Measurements from ENCODE around the gene PDCD2L. TPM values are rescaled to one million over a fixed set of nuclear protein-coding genes. Genes with fewer than 3 reads are reported as not detected.
"Not testable (repeated sequence)": the region's sequence is repeated elsewhere in the genome, so short reads cannot be mapped to it uniquely, and the experiment has no call there.

PDCD2L gene
- total RNA-seq, 6 experiments from 2014 or later: 8.8 to 13.3 (median 12.0) TPM

GRCh38 chr19:34368338-34368737, 35.9 kb upstream of the PDCD2L start:
- TF ChIP-seq CTCF (IDR thresholded peaks at IDR 0.05): no peak
- DNase-seq: no peak
- H3K27ac Mint-ChIP-seq: no peak overlapping the region
- H3K4me3 Mint-ChIP-seq: no peak overlapping the region
- H3K27me3 Mint-ChIP-seq (ENCODE audit: insufficient read depth): peaks cover 1% of the 10 kb centered on the region
- H3K9me3 Mint-ChIP-seq: no peaks in the 10 kb centered on the region
- H3K4me1 Mint-ChIP-seq (ENCODE audit: low read depth): peaks cover 27% of the 10 kb centered on the region
- peaks cover 30% of the 10 kb centered on the region for H3K36me3 Mint-ChIP-seq (ENCODE audit: low read depth)

GRCh38 chr19:34369166-34369565, 35.0 kb upstream of the PDCD2L start:
- not testable (repeated sequence) for H3K27ac Mint-ChIP-seq; H3K27me3 Mint-ChIP-seq (ENCODE audit: insufficient read depth); H3K9me3 Mint-ChIP-seq; H3K4me3 Mint-ChIP-seq; DNase-seq
- Mint-ChIP-seq H3K4me1 (ENCODE audit: low read depth) (peaks cover 27% of the 10 kb centered on the region), H3K36me3 (ENCODE audit: low read depth) (peaks cover 36% of the 10 kb centered on the region)

- TF ChIP-seq CTCF (IDR thresholded peaks at IDR 0.05): no peak
- Mint-ChIP-seq H3K27me3 (ENCODE audit: insufficient read depth) (peaks cover 1% of the 10 kb centered on the region), H3K27ac (no peak overlapping the region), H3K9me3 (no peaks in the 10 kb centered on the region), H3K36me3 (ENCODE audit: low read depth) (peaks cover 42% of the 10 kb centered on the region), H3K4me3 (no peak overlapping the region), H3K4me1 (ENCODE audit: low read depth) (peaks cover 21% of the 10 kb centered on the region)
- no peak for DNase-seq
Observed at GRCh38 chr19:34370117-34370516, 34.1 kb upstream of the PDCD2L start.

- Mint-ChIP-seq H3K36me3 (ENCODE audit: low read depth) (peaks cover 37% of the 10 kb centered on the region), H3K9me3 (no peaks in the 10 kb centered on the region), H3K4me3 (no peak overlapping the region), H3K27me3 (ENCODE audit: insufficient read depth) (no peaks in the 10 kb centered on the region; the same call in 1 of the 2 replicates), H3K4me1 (ENCODE audit: low read depth) (peaks cover 15% of the 10 kb centered on the region), H3K27ac (no peak overlapping the region)
- no peak for DNase-seq
- TF ChIP-seq CTCF (IDR thresholded peaks at IDR 0.05): no peak
Observed at GRCh38 chr19:34370983-34371382, 33.2 kb upstream of the PDCD2L start.

- H3K4me3 Mint-ChIP-seq: no peak overlapping the region
- H3K36me3 Mint-ChIP-seq (ENCODE audit: low read depth): peaks cover 21% of the 10 kb centered on the region
- H3K4me1 Mint-ChIP-seq (ENCODE audit: low read depth): no peaks in the 10 kb centered on the region
- DNase-seq: no peak
- no peaks in the 10 kb centered on the region for H3K9me3 Mint-ChIP-seq
- TF ChIP-seq CTCF (IDR thresholded peaks at IDR 0.05): no peak
- H3K27ac Mint-ChIP-seq: no peak overlapping the region
- no peaks in the 10 kb centered on the region; the same call in 1 of the 2 replicates for H3K27me3 Mint-ChIP-seq (ENCODE audit: insufficient read depth)
Observed at GRCh38 chr19:34373601-34374288, 30.5 kb upstream of the PDCD2L start.

- no peak for DNase-seq
- no peak for TF ChIP-seq CTCF (IDR thresholded peaks at IDR 0.05)
- Mint-ChIP-seq H3K36me3 (ENCODE audit: low read depth) (peaks cover 12% of the 10 kb centered on the region; the same call in 1 of the 2 replicates), H3K4me3 (no peak overlapping the region), H3K27me3 (ENCODE audit: insufficient read depth) (no peaks in the 10 kb centered on the region), H3K4me1 (ENCODE audit: low read depth) (no peaks in the 10 kb centered on the region), H3K27ac (no peak overlapping the region), H3K9me3 (no peaks in the 10 kb centered on the region)
Observed at GRCh38 chr19:34375598-34375997, 28.6 kb upstream of the PDCD2L start.
